ENCODE measurements around the gene ZHX3. TPM values are rescaled to one million over a fixed set of nuclear protein-coding genes. Genes with fewer than 3 reads are reported as not detected.

The ZHX3 gene
- total RNA-seq, 1 experiment from 2014 or later: 2.5 TPM

DNA sequence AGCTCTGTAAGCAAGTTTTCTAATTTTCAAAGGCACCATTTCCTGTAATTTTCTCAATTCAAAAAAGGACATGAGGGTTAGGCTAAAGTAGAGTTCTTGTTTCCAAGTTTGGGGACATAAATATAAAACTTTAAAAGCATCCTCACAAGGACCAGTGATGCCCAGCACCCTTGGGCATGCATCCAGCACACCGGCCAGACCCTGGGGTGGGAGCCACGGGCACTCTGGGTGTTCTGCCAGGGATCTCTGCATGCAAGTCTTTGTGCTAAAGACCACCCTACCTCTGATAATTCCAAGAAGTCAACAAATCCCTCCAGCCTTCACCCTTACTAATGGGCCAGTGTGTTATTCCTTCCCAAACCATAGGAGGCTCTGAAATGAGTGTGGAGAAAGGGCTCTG is 133.7 kb downstream of the ZHX3 start:
- Histone ChIP-seq H3K27me3 (ENCODE audit: control insufficient read depth, insufficient read depth, low read length) (no peaks in the 10 kb centered on the region), H3K4me3 (ENCODE audit: insufficient read depth, low read depth, low read length) (no peak overlapping the region), H3K36me3 (replicated peaks; ENCODE audit: control insufficient read depth, insufficient read depth, low read length) (no peaks in the 10 kb centered on the region)
- no peak for DNase-seq

GRCh38 chr20:41183391-41183790 is 134.1 kb downstream of the ZHX3 start:
- Histone ChIP-seq H3K36me3 (replicated peaks; ENCODE audit: control insufficient read depth, insufficient read depth, low read length) (no peaks in the 10 kb centered on the region), H3K27me3 (ENCODE audit: control insufficient read depth, insufficient read depth, low read length) (no peaks in the 10 kb centered on the region), H3K4me3 (ENCODE audit: insufficient read depth, low read depth, low read length) (no peak overlapping the region)
- no peak for DNase-seq

DNA sequence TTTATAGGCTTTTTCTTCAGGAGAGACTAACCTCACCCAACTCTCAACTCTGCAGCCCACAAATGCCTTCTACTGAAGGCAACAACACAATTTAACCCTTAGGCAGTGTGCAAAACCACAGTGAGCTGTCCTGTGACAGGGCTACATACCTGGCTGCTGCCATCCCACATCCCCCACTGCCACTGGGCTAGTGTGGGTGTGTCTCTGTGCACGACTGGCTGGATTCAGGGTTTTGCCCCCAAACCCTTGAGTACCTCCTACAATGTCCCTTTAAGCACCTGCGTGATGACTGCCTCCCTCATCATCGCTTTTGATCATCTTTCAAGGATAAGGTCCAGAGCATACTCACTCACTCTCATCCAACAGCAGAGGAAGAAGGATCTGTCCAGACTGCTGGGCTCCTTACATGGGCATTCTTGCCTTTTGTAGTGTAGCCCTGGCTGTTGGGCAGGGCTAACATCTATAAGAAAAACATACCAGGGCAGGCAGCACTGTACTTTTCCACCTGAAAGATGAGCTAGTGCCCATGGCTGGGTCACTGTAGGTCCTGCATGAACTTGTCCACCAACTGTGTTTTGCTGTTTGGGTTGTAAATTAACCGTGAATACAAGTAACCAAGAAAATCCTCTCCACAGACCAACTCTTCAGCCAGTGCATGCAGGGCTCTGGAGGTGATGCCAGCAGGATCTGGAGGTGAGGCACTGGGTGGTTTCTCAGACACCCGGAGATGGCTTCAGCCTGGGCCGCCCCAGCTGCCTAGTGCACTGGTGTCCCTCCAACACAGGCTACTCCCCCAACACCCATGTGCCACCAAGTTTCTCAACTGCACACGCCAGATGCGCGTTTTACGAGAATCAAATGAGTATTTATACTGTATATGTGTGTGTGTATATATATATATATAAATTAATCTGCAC is 135.0 kb downstream of the ZHX3 start:
- DNase-seq: no peak
- Histone ChIP-seq H3K4me3 (ENCODE audit: insufficient read depth, low read depth, low read length) (no peak overlapping the region), H3K27me3 (ENCODE audit: control insufficient read depth, insufficient read depth, low read length) (no peaks in the 10 kb centered on the region), H3K36me3 (replicated peaks; ENCODE audit: control insufficient read depth, insufficient read depth, low read length) (no peaks in the 10 kb centered on the region; the same call in 1 of the 2 replicates)

GRCh38 chr20:41181567-41181966 is 136.0 kb downstream of the ZHX3 start:
- no peaks in the 10 kb centered on the region for H3K27me3 ChIP-seq (ENCODE audit: control insufficient read depth, insufficient read depth, low read length)
- no peak for DNase-seq
- H3K4me3 ChIP-seq (ENCODE audit: insufficient read depth, low read depth, low read length): no peak overlapping the region
- H3K36me3 ChIP-seq (replicated peaks; ENCODE audit: control insufficient read depth, insufficient read depth, low read length): peaks cover 4% of the 10 kb centered on the region

- Histone ChIP-seq H3K4me3 (ENCODE audit: insufficient read depth, low read depth, low read length) (no peak overlapping the region), H3K36me3 (replicated peaks; ENCODE audit: control insufficient read depth, insufficient read depth, low read length) (peaks cover 4% of the 10 kb centered on the region), H3K27me3 (ENCODE audit: control insufficient read depth, insufficient read depth, low read length) (no peaks in the 10 kb centered on the region)
- DNase-seq: no peak
Observed at GRCh38 chr20:41180599-41181333, 136.8 kb downstream of the ZHX3 start.

DNA sequence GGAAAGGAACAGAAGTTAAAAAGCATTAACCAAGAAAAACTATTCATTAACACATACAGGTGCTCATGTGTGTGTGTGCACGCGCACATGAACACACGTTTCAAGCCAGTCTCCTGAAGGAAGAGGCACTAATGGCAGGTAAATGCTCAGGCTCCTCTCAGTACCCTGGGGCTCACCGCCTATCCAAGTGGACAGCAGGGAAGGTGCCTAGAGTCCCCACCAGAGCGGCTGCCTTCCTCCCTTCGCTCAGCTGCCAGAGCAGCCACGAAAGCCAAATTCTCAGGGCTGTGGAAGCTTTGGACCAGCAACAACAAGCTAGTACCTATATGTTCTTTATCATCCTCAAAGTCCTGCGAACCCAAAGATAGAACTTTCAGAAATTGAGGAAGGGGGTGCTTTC is 137.6 kb downstream of the ZHX3 start:
- no peaks in the 10 kb centered on the region for H3K27me3 ChIP-seq (ENCODE audit: control insufficient read depth, insufficient read depth, low read length)
- H3K36me3 ChIP-seq (replicated peaks; ENCODE audit: control insufficient read depth, insufficient read depth, low read length): peaks cover 11% of the 10 kb centered on the region
- DNase-seq: no peak
- no peak overlapping the region for H3K4me3 ChIP-seq (ENCODE audit: insufficient read depth, low read depth, low read length)

GRCh38 chr20:41178904-41179432 is 138.6 kb downstream of the ZHX3 start:
- Histone ChIP-seq H3K27me3 (ENCODE audit: control insufficient read depth, insufficient read depth, low read length) (no peaks in the 10 kb centered on the region), H3K36me3 (replicated peaks; ENCODE audit: control insufficient read depth, insufficient read depth, low read length) (peaks cover 21% of the 10 kb centered on the region), H3K4me3 (ENCODE audit: insufficient read depth, low read depth, low read length) (no peak overlapping the region)
- DNase-seq: peak; percentile 28

GRCh38 chr20:41178495-41178894 is 139.0 kb downstream of the ZHX3 start:
- no peak overlapping the region for H3K4me3 ChIP-seq (ENCODE audit: insufficient read depth, low read depth, low read length)
- peak; percentile 7 for DNase-seq
- peaks cover 26% of the 10 kb centered on the region for H3K36me3 ChIP-seq (replicated peaks; ENCODE audit: control insufficient read depth, insufficient read depth, low read length)
- H3K27me3 ChIP-seq (ENCODE audit: control insufficient read depth, insufficient read depth, low read length): no peaks in the 10 kb centered on the region

- DNase-seq: peak; percentile 3
Observed at GRCh38 chr20:41177636-41178035, 139.9 kb downstream of the ZHX3 start.

GRCh38 chr20:41176711-41177552 is 140.6 kb downstream of the ZHX3 start:
- H3K36me3 ChIP-seq (replicated peaks; ENCODE audit: control insufficient read depth, insufficient read depth, low read length): peaks cover 37% of the 10 kb centered on the region
- DNase-seq: peak; percentile 2
- H3K4me3 ChIP-seq (ENCODE audit: insufficient read depth, low read depth, low read length): no peak overlapping the region
- H3K27me3 ChIP-seq (ENCODE audit: control insufficient read depth, insufficient read depth, low read length): no peaks in the 10 kb centered on the region

More at GRCh38 chr20:41177636-41178035, 139.9 kb downstream of the ZHX3 start:
- Histone ChIP-seq H3K36me3 (replicated peaks; ENCODE audit: control insufficient read depth, insufficient read depth, low read length) (peaks cover 30% of the 10 kb centered on the region), H3K4me3 (ENCODE audit: insufficient read depth, low read depth, low read length) (no peak overlapping the region), H3K27me3 (ENCODE audit: control insufficient read depth, insufficient read depth, low read length) (no peaks in the 10 kb centered on the region)

DNA sequence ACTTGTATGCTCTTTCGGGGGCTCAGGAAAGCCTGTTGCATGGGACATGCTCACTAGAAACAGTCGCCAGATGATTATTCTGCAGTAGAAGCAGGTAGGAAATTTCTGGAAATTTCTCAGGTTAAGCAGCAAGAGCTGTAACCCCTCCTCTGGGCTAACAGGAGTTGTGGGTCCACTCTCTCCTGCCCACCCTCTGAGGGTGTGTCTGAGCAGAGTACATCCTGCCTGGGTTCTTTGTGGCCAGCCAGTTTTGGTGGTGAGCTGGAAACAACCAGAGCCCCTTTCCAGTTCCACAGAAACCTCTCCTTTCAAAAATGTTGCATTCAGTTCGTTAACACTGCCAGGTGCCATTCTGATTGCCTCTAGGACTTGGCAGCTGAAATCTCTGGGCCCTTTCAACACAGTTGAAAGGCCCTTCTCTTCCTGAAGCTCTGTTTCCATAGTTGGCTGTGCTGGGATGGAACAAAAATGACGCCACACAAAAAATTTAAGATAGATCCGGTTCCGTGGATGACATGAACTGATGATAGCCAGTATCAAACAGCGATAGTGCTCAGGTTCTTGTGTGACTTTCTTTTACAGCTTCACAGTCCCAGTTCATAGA is 141.7 kb downstream of the ZHX3 start:
- H3K27me3 ChIP-seq (ENCODE audit: control insufficient read depth, insufficient read depth, low read length): no peaks in the 10 kb centered on the region
- peak; percentile 1 for DNase-seq
- no peak overlapping the region for H3K4me3 ChIP-seq (ENCODE audit: insufficient read depth, low read depth, low read length)
- peaks cover 44% of the 10 kb centered on the region for H3K36me3 ChIP-seq (replicated peaks; ENCODE audit: control insufficient read depth, insufficient read depth, low read length)

DNA sequence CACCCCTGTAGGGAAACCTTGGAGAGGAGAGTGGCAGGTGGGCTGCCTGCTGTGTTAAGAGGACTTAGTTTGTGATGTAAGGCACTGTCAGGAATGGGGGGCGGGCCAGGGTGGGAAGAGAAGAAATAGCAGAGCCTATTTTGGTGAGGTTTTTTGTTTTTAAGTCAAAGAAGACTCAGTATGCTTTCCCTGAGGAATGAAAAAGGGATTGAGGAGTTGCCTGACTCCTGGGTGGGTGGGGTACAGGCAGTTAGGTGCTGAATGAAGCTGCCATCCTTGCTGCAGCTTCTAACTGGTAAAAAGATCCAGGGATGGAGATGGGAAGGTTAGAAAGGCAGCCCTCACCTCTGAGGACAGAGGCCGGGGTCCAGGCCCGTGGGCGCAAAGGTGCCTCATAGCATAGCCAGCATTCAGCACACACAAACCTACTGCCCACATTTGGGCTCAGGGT is 142.3 kb downstream of the ZHX3 start:
- H3K4me3 ChIP-seq (ENCODE audit: insufficient read depth, low read depth, low read length): no peak overlapping the region
- peaks cover 50% of the 10 kb centered on the region for H3K36me3 ChIP-seq (replicated peaks; ENCODE audit: control insufficient read depth, insufficient read depth, low read length)
- H3K27me3 ChIP-seq (ENCODE audit: control insufficient read depth, insufficient read depth, low read length): no peaks in the 10 kb centered on the region
- peak; percentile 1 for DNase-seq

- peaks cover 53% of the 10 kb centered on the region for H3K36me3 ChIP-seq (replicated peaks; ENCODE audit: control insufficient read depth, insufficient read depth, low read length)
- no peaks in the 10 kb centered on the region for H3K27me3 ChIP-seq (ENCODE audit: control insufficient read depth, insufficient read depth, low read length)
- peak; percentile 10 for DNase-seq
- H3K4me3 ChIP-seq (ENCODE audit: insufficient read depth, low read depth, low read length): no peak overlapping the region
Observed at GRCh38 chr20:41174782-41175181, 142.7 kb downstream of the ZHX3 start.

GRCh38 chr20:41174373-41174772 is 143.2 kb downstream of the ZHX3 start:
- peak; percentile 6 for DNase-seq
- Histone ChIP-seq H3K27me3 (ENCODE audit: control insufficient read depth, insufficient read depth, low read length) (no peaks in the 10 kb centered on the region), H3K36me3 (replicated peaks; ENCODE audit: control insufficient read depth, insufficient read depth, low read length) (peaks cover 57% of the 10 kb centered on the region), H3K4me3 (ENCODE audit: insufficient read depth, low read depth, low read length) (no peak overlapping the region)
